Measurements from ENCODE around the gene KLK13.

The KLK13 gene

DNA sequence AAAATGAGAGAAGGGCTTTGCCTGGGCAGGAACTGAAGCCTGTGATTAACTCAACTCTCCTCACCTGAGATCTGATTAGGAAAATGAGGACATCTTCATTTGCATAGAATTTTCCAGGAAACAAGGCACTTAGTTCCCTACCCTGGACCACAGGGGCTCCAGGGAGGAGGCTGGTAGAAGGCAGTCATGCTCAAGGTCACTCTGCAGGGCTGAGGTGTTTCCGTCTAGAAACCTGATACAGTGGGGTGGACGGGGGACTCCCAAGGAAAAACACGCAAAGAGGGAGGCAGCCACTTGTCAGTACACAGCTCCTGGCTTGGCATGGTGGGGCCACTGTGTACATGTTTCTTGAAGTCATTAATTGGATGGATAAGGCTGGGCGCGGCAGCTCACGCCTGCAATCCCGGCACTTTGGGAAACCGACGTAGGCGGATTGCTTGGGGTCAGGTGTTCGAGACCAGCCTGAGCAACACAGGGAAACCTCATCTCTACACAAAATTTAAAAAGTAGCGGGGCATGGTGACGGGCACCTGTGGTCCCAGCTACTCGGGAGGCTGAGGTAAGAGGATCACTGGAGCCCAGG, 11.8 kb upstream of the KLK13 start:
- Histone ChIP-seq H3K27ac (ENCODE audit: low read depth, low read length) (no peak overlapping the region), H3K56ac (ENCODE audit: low read length) (no peak overlapping the region), H3K18ac (ENCODE audit: low read length) (no peak overlapping the region), H3K79me2 (ENCODE audit: control insufficient read depth, insufficient read depth, low read length) (no peaks in the 10 kb centered on the region), H4K5ac (ENCODE audit: low read length) (no peak overlapping the region), H4K8ac (ENCODE audit: low read depth, low read length) (no peak overlapping the region), H3K4me2 (ENCODE audit: low read length) (no peak overlapping the region), H3K23ac (ENCODE audit: low read length) (no peak overlapping the region), H3K4me3 (ENCODE audit: low read length) (no peak overlapping the region), H2BK15ac (replicated peaks; ENCODE audit: low read depth) (no peak overlapping the region), H3K4me1 (ENCODE audit: control insufficient read depth, low read depth, low read length) (no peaks in the 10 kb centered on the region), H2BK120ac (ENCODE audit: low read depth, low read length) (no peak overlapping the region), H2AK5ac (ENCODE audit: low read length) (no peak overlapping the region), H3K9ac (ENCODE audit: low read length) (no peak overlapping the region), H3K4ac (ENCODE audit: low read depth, low read length) (no peak overlapping the region), H3K36me3 (ENCODE audit: control insufficient read depth, insufficient read depth, low read length) (no peaks in the 10 kb centered on the region), H2BK5ac (ENCODE audit: low read length) (no peak overlapping the region), H3K27me3 (ENCODE audit: insufficient read depth, low read length, poor library complexity) (no peaks in the 10 kb centered on the region), H3K79me1 (ENCODE audit: low read length) (no peaks in the 10 kb centered on the region)
- DNase-seq, result no peak
- no CpG with 5 or more reads among the region's 14 CpGs for WGBS (ENCODE audit: extremely low coverage, insufficient coverage, low lambda C conversion rate)

DNA sequence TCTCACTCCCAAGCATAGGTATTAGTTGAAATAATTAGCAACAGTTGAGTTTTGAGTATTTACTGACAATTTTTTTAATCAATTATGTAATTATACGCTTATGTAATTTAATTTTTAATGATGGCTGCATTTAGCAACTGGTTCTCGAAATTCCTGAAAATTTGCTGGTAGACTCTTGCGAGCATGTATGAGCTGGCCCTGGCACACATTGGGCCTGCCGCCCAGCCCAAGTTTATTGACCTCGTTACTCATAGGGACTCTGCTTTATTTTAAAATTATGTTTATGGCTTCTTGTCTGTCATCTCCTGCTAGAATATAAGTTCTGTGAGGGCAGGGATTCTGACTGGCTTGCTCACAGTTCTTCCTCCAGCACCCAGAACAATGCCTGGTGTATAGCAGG, 11.1 kb upstream of the KLK13 start:
- no peak overlapping the region for H4K5ac ChIP-seq (ENCODE audit: low read length)
- H3K27me3 ChIP-seq (ENCODE audit: insufficient read depth, low read length, poor library complexity), result no peaks in the 10 kb centered on the region
- H3K79me1 ChIP-seq (ENCODE audit: low read length), result no peaks in the 10 kb centered on the region
- no peak overlapping the region for H3K4me2 ChIP-seq (ENCODE audit: low read length)
- H3K4ac ChIP-seq (ENCODE audit: low read depth, low read length), result no peak overlapping the region
- H2BK5ac ChIP-seq (ENCODE audit: low read length), result no peak overlapping the region
- no peak overlapping the region for H4K8ac ChIP-seq (ENCODE audit: low read depth, low read length)
- no peak overlapping the region for H2BK15ac ChIP-seq (replicated peaks; ENCODE audit: low read depth)
- H3K36me3 ChIP-seq (ENCODE audit: control insufficient read depth, insufficient read depth, low read length), result no peaks in the 10 kb centered on the region
- no peak overlapping the region for H3K23ac ChIP-seq (ENCODE audit: low read length)
- no peaks in the 10 kb centered on the region for H3K4me1 ChIP-seq (ENCODE audit: control insufficient read depth, low read depth, low read length)
- H3K56ac ChIP-seq (ENCODE audit: low read length), result no peak overlapping the region
- no peak overlapping the region for H2AK5ac ChIP-seq (ENCODE audit: low read length)
- H3K79me2 ChIP-seq (ENCODE audit: control insufficient read depth, insufficient read depth, low read length), result no peaks in the 10 kb centered on the region
- no peak overlapping the region for H3K9ac ChIP-seq (ENCODE audit: low read length)
- no peak overlapping the region for H3K27ac ChIP-seq (ENCODE audit: low read depth, low read length)
- H3K4me3 ChIP-seq (ENCODE audit: low read length), result no peak overlapping the region
- no peak overlapping the region for H3K18ac ChIP-seq (ENCODE audit: low read length)
- H2BK120ac ChIP-seq (ENCODE audit: low read depth, low read length), result no peak overlapping the region
- DNase-seq, result no peak
- WGBS (ENCODE audit: extremely low coverage, insufficient coverage, low lambda C conversion rate), result no CpG with 5 or more reads among the region's 5 CpGs

DNA sequence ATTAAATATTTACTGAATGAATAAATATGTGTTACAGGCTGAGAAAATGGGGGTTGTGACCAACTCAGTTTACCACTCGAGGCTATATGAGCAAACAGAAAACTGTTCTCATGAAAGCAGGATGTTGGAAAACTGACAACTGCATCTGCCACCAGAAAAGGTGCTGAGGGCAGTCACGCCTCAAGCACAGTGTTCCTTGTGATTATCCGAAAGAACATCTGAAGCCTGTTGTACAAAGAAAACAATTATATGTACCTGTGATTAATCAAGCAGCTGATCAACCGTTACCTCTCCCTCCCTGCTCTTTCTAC, 6.2 kb upstream of the KLK13 start:
- H3K79me1 ChIP-seq (ENCODE audit: low read length), result no peaks in the 10 kb centered on the region

GRCh38 chr19:51070334-51071094, 5.6 kb upstream of the KLK13 start:
- H3K4ac ChIP-seq (ENCODE audit: low read depth, low read length), result no peak overlapping the region
- H3K79me1 ChIP-seq (ENCODE audit: low read length), result no peaks in the 10 kb centered on the region
- no peak overlapping the region for H3K4me2 ChIP-seq (ENCODE audit: low read length)
- no peak overlapping the region for H3K56ac ChIP-seq (ENCODE audit: low read length)
- H3K18ac ChIP-seq (ENCODE audit: low read length), result no peak overlapping the region
- no CpG with 5 or more reads among the region's 5 CpGs for WGBS (ENCODE audit: extremely low coverage, insufficient coverage, low lambda C conversion rate)
- H3K4me3 ChIP-seq (ENCODE audit: low read length), result no peak overlapping the region
- H3K23ac ChIP-seq (ENCODE audit: low read length), result no peak overlapping the region
- no peaks in the 10 kb centered on the region for H3K36me3 ChIP-seq (ENCODE audit: control insufficient read depth, insufficient read depth, low read length)
- H2BK120ac ChIP-seq (ENCODE audit: low read depth, low read length), result no peak overlapping the region
- no peak overlapping the region for H2BK5ac ChIP-seq (ENCODE audit: low read length)
- H3K79me2 ChIP-seq (ENCODE audit: control insufficient read depth, insufficient read depth, low read length), result no peaks in the 10 kb centered on the region
- DNase-seq, result no peak
- no peak overlapping the region for H3K9ac ChIP-seq (ENCODE audit: low read length)
- no peak overlapping the region for H4K8ac ChIP-seq (ENCODE audit: low read depth, low read length)
- H2AK5ac ChIP-seq (ENCODE audit: low read length), result no peak overlapping the region
- no peaks in the 10 kb centered on the region for H3K4me1 ChIP-seq (ENCODE audit: control insufficient read depth, low read depth, low read length)
- no peaks in the 10 kb centered on the region for H3K27me3 ChIP-seq (ENCODE audit: insufficient read depth, low read length, poor library complexity)
- no peak overlapping the region for H3K27ac ChIP-seq (ENCODE audit: low read depth, low read length)
- H2BK15ac ChIP-seq (replicated peaks; ENCODE audit: low read depth), result no peak overlapping the region
- H4K5ac ChIP-seq (ENCODE audit: low read length), result no peak overlapping the region

More for the DNA sequence above, 6.2 kb upstream of the KLK13 start:
- no peak overlapping the region for H2BK5ac ChIP-seq (ENCODE audit: low read length)
- no peak overlapping the region for H3K4ac ChIP-seq (ENCODE audit: low read depth, low read length)
- no peak overlapping the region for H3K23ac ChIP-seq (ENCODE audit: low read length)
- H3K4me3 ChIP-seq (ENCODE audit: low read length), result no peak overlapping the region
- no peak for DNase-seq
- H3K27ac ChIP-seq (ENCODE audit: low read depth, low read length), result no peak overlapping the region
- no peak overlapping the region for H4K8ac ChIP-seq (ENCODE audit: low read depth, low read length)
- H2BK15ac ChIP-seq (replicated peaks; ENCODE audit: low read depth), result no peak overlapping the region
- H3K36me3 ChIP-seq (ENCODE audit: control insufficient read depth, insufficient read depth, low read length), result no peaks in the 10 kb centered on the region
- no peak overlapping the region for H3K18ac ChIP-seq (ENCODE audit: low read length)
- no CpG with 5 or more reads among the region's 4 CpGs for WGBS (ENCODE audit: extremely low coverage, insufficient coverage, low lambda C conversion rate)
- H3K56ac ChIP-seq (ENCODE audit: low read length), result no peak overlapping the region
- H3K4me1 ChIP-seq (ENCODE audit: control insufficient read depth, low read depth, low read length), result no peaks in the 10 kb centered on the region
- H3K27me3 ChIP-seq (ENCODE audit: insufficient read depth, low read length, poor library complexity), result no peaks in the 10 kb centered on the region
- H4K5ac ChIP-seq (ENCODE audit: low read length), result no peak overlapping the region
- H3K9ac ChIP-seq (ENCODE audit: low read length), result no peak overlapping the region
- H2BK120ac ChIP-seq (ENCODE audit: low read depth, low read length), result no peak overlapping the region
- H3K79me2 ChIP-seq (ENCODE audit: control insufficient read depth, insufficient read depth, low read length), result no peaks in the 10 kb centered on the region
- H2AK5ac ChIP-seq (ENCODE audit: low read length), result no peak overlapping the region
- H3K4me2 ChIP-seq (ENCODE audit: low read length), result no peak overlapping the region

DNA sequence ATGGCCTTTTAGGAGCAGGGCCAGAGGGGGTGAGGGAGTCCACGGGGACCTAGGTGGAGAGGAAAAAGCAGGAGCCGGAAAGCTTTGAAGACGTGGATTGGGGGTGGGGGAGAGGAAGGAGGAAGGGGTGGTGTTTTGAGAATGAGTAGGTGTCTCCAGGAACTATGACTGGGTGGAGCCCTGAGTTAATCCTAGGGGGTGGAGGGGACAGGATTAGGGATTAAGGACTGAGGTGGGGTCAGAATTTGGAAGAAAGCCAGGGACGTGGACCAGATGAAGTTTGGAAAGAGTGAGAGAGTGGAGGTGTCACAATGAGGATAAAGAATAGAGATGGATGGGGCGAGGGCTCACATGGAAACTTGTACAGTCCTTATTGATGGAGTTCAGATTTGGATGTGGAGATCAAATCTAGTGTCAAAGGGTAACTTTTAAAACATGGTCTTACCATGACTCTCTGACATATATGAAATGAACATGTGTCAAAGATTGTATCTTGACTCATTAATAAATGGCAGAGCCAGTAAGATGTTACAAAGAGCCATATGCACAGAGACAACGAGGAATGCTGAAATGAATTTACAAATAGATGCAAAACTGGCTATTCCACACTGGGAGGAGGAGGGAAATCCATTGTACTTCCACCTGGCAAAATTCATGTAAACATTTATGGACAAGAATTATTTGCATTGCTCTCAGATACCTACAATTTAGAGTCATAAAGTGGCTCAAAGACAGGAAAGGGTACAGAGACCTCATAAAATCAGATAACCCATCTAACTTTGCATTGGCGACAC, 1.7 kb upstream of the KLK13 start:
- H3K36me3 ChIP-seq (ENCODE audit: control insufficient read depth, insufficient read depth, low read length), result no peaks in the 10 kb centered on the region
- no peak overlapping the region for H3K23ac ChIP-seq (ENCODE audit: low read length)
- no peaks in the 10 kb centered on the region for H3K27me3 ChIP-seq (ENCODE audit: insufficient read depth, low read length, poor library complexity)
- H3K79me1 ChIP-seq (ENCODE audit: low read length), result no peaks in the 10 kb centered on the region
- no peak overlapping the region for H3K9ac ChIP-seq (ENCODE audit: low read length)
- H3K18ac ChIP-seq (ENCODE audit: low read length), result no peak overlapping the region
- H3K79me2 ChIP-seq (ENCODE audit: control insufficient read depth, insufficient read depth, low read length), result no peaks in the 10 kb centered on the region
- H3K56ac ChIP-seq (ENCODE audit: low read length), result no peak overlapping the region
- no peak overlapping the region for H4K5ac ChIP-seq (ENCODE audit: low read length)
- H3K27ac ChIP-seq (ENCODE audit: low read depth, low read length), result no peak overlapping the region
- no peak overlapping the region for H2BK15ac ChIP-seq (replicated peaks; ENCODE audit: low read depth)
- H2BK120ac ChIP-seq (ENCODE audit: low read depth, low read length), result no peak overlapping the region
- H4K8ac ChIP-seq (ENCODE audit: low read depth, low read length), result no peak overlapping the region
- no peak overlapping the region for H3K4ac ChIP-seq (ENCODE audit: low read depth, low read length)
- no peak overlapping the region for H3K4me2 ChIP-seq (ENCODE audit: low read length)
- H2BK5ac ChIP-seq (ENCODE audit: low read length), result no peak overlapping the region
- H3K4me1 ChIP-seq (ENCODE audit: control insufficient read depth, low read depth, low read length), result no peaks in the 10 kb centered on the region
- H2AK5ac ChIP-seq (ENCODE audit: low read length), result no peak overlapping the region
- no peak overlapping the region for H3K4me3 ChIP-seq (ENCODE audit: low read length)
- 100% methylated on average over 2 of the region's 7 CpGs for WGBS (ENCODE audit: extremely low coverage, insufficient coverage, low lambda C conversion rate)
- DNase-seq, result no peak
